Measurements from ENCODE around the gene SLC13A3. TPM values are rescaled to one million over a fixed set of nuclear protein-coding genes. Genes with fewer than 3 reads are reported as not detected.

SLC13A3 gene
- total RNA-seq, 1 donor, result 4.3 TPM

DNA sequence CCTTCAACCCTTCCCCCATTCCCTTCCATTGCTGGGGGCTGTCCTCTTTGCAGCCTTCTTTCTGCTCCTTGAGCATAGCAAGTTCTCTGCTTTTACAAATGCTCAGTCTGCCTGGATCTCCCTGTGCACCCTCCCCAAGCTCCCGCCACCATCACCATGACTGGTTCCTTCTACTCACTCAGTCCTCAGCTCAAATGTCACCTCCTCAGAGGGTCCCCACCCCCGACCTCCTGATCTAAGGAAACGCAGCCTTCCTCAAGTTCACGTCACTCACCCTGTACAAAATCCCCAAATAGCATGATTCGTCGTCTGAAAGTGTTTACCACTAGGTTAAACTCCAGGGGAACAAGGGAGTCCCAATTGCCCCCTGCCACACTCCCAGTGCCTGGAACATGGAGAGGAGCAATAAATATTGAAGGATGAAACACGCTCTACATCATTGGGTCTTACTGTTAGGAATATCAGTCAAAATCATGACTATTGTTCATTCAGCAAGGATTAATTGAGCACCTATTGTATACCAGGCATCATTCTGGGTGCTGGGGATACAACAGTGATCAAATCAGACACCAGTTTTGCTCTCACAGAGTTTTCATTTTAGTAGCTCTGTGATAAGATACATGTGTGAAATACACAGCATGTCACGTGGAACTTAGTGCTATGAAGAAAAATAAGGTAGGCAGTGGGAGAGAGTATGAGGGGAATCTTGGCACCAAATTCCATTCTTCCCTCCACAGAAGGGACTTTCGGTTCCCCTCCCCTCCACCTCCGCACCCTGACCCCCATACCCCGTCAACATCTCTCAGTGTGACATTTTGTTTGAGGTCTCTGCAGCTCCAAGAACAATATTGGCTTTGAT, 22.4 kb upstream of the SLC13A3 start:
- TF ChIP-seq CTCF (IDR thresholded peaks at IDR 0.05; ENCODE audit: insufficient read depth, low read depth, low read length), result no peak
- no peak for DNase-seq (ENCODE audit: low read depth)
- no peak overlapping the region for H3K4me3 ChIP-seq (ENCODE audit: low read depth, low read length)

- DNase-seq (ENCODE audit: low read depth), result no peak
- H3K4me3 ChIP-seq (ENCODE audit: low read depth, low read length), result no peak overlapping the region
- TF ChIP-seq CTCF (IDR thresholded peaks at IDR 0.05; ENCODE audit: insufficient read depth, low read depth, low read length), result no peak
Measured at GRCh38 chr20:46672543-46673148, 21.4 kb upstream of the SLC13A3 start.

GRCh38 chr20:46671866-46672542, 20.7 kb upstream of the SLC13A3 start:
- no peak for DNase-seq (ENCODE audit: low read depth)
- no peak for TF ChIP-seq CTCF (IDR thresholded peaks at IDR 0.05; ENCODE audit: insufficient read depth, low read depth, low read length)
- no peak overlapping the region for H3K4me3 ChIP-seq (ENCODE audit: low read depth, low read length)

DNA sequence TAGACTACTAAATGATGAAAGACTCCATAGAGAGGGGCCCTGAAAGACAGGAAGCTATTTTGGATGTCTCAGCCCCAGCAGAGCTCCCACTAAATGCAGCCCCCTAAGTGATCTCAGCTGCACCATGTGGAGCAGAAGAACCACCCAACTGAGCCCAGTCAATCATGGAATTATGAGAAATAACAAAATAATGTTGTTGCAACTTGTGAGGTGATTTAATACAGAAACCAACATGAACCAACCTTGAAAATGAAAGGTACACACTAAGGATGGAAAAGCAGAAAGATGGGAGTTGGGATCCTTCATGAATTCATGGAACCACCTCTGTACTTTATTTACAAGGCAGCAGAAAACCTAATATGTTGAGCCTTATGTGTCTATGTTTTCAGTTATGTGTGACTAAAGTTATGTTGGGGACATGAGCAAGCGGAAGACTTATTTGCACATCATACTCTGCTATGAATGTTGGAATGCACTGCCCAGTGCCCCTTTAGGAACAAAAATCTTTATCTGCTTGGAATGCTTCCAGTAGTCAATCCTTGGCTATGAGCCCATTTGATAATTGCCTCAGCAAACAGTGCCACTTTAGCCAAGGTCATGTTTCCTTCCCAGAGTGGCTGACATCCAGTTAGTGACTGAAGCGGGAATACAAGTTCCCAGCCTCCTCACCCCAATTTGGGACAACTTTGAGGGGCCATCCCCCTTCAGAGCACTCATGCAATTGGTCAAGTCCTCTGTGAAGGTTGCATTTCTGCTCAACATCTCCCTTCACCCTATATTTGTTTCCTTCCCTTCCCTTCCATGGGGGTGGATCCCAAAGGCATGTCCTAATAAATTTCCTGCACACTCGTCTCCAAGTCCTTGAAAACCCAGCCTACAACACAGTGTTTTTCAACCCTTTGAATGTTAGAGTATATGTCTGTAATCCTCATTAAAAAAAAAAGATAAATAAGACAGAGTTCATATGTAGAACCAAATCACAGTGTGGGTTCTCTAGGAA, 19.6 kb upstream of the SLC13A3 start:
- TF ChIP-seq CTCF (IDR thresholded peaks at IDR 0.05; ENCODE audit: insufficient read depth, low read depth, low read length), result no peak
- no peak overlapping the region for H3K4me3 ChIP-seq (ENCODE audit: low read depth, low read length)

GRCh38 chr20:46670228-46670584, 18.9 kb upstream of the SLC13A3 start:
- H3K4me3 ChIP-seq (ENCODE audit: low read depth, low read length), result no peak overlapping the region
- no peak for DNase-seq (ENCODE audit: low read depth)
- no peak for TF ChIP-seq CTCF (IDR thresholded peaks at IDR 0.05; ENCODE audit: insufficient read depth, low read depth, low read length)

More for the DNA sequence above, 19.6 kb upstream of the SLC13A3 start:
- DNase-seq (ENCODE audit: low read depth), result no peak
